ENCODE measurements around the gene HIPK4. TPM values are rescaled to one million over a fixed set of nuclear protein-coding genes. Genes with fewer than 3 reads are reported as not detected.
"Not testable (repeated sequence)": the region's sequence is repeated elsewhere in the genome, so short reads cannot be mapped to it uniquely, and the experiment has no call there.

The HIPK4 gene
- total RNA-seq, 1 donor from 2014 or later = 0.72 TPM

GRCh38 chr19:40337594-40337993 is 52.4 kb downstream of the HIPK4 start:
- DNase-seq (ENCODE audit: low spot score) = no peak

GRCh38 chr19:40337107-40337506 is 52.9 kb downstream of the HIPK4 start:
- no peak for DNase-seq (ENCODE audit: low spot score)

- DNase-seq (ENCODE audit: low spot score) = no peak
Measured at GRCh38 chr19:40336601-40336900, 53.4 kb downstream of the HIPK4 start.

GRCh38 chr19:40335855-40336600 is 54.0 kb downstream of the HIPK4 start:
- no peak for DNase-seq (ENCODE audit: low spot score)

- no peak for DNase-seq (ENCODE audit: low spot score)
Measured at GRCh38 chr19:40335101-40335500, 54.9 kb downstream of the HIPK4 start.

- DNase-seq (ENCODE audit: low spot score) = not testable (repeated sequence)
Measured at GRCh38 chr19:40333083-40333482, 56.9 kb downstream of the HIPK4 start.

GRCh38 chr19:40332669-40333068 is 57.3 kb downstream of the HIPK4 start:
- no peak for DNase-seq (ENCODE audit: low spot score)

GRCh38 chr19:40331052-40331451 is 58.9 kb downstream of the HIPK4 start:
- no peak for DNase-seq (ENCODE audit: low spot score)

Other genes with a start within 250 kb of the HIPK4 start
- 3.9 TPM for gene MAP3K10, start 198.8 kb downstream of the HIPK4 start, total RNA-seq (ENCODE audit: insufficient read depth, low replicate concordance)
- not detected for gene TTC9B, start 171.8 kb downstream of the HIPK4 start, total RNA-seq (ENCODE audit: insufficient read depth, low replicate concordance)
- not detected for gene CCNP, start 163.5 kb downstream of the HIPK4 start, total RNA-seq (ENCODE audit: insufficient read depth, low replicate concordance)
- gene AKT2, start 104.8 kb downstream of the HIPK4 start, total RNA-seq (ENCODE audit: insufficient read depth, low replicate concordance) = 81.6 TPM
- gene C19orf47, start 41.8 kb downstream of the HIPK4 start, total RNA-seq (ENCODE audit: insufficient read depth, low replicate concordance) = 3.4 TPM
- gene PLD3, start 41.5 kb downstream of the HIPK4 start, total RNA-seq (ENCODE audit: insufficient read depth, low replicate concordance) = 280 TPM
- gene PRX, start 23.2 kb upstream of the HIPK4 start, total RNA-seq (ENCODE audit: insufficient read depth, low replicate concordance) = 2.6 TPM
- gene SERTAD1, start 35.8 kb upstream of the HIPK4 start, total RNA-seq (ENCODE audit: insufficient read depth, low replicate concordance) = 17.1 TPM
- gene SERTAD3, start 54.2 kb upstream of the HIPK4 start, total RNA-seq (ENCODE audit: insufficient read depth, low replicate concordance) = 37.1 TPM
- gene BLVRB, start 75.6 kb upstream of the HIPK4 start, total RNA-seq (ENCODE audit: insufficient read depth, low replicate concordance) = 92.9 TPM
- 5.8 TPM for gene SPTBN4, start 76.8 kb upstream of the HIPK4 start, total RNA-seq (ENCODE audit: insufficient read depth, low replicate concordance)
- 6.3 TPM for gene SHKBP1, start 186.7 kb upstream of the HIPK4 start, total RNA-seq (ENCODE audit: insufficient read depth, low replicate concordance)
- 92.7 TPM for gene LTBP4, start 211.2 kb upstream of the HIPK4 start, total RNA-seq (ENCODE audit: insufficient read depth, low replicate concordance)

All from umbilical cord (tissue), 2 donors.